Measurements from ENCODE around the gene ARL5B.

DNA sequence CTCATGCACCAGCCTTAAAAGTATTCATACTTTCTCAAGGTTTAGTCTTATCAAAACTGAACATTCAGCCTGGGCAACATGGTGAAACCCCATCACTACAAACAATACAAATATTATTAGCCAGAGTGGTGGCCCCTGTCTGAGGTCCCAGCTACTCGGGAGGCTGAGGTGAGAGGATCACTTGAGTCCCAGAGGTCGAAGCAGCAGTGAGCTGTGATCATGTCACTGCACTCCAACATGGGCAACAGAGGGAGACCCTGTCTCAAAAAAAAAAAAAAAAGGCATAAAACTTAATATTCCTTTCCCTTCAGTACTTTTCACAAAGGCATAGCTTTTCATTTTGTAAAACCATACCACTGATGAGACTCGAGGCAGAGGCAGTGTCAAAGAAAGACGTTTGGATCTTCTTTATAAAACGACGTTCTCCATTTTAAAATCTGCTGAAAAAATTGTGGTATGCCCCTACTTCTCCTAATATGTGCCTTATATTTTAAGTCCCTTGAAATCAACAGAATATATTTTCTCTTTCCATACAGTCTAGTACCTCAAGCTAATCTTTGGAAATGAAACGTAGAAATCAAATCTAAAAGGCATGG, 9.8 kb upstream of the ARL5B start:
- TF ChIP-seq, protein P1, sequence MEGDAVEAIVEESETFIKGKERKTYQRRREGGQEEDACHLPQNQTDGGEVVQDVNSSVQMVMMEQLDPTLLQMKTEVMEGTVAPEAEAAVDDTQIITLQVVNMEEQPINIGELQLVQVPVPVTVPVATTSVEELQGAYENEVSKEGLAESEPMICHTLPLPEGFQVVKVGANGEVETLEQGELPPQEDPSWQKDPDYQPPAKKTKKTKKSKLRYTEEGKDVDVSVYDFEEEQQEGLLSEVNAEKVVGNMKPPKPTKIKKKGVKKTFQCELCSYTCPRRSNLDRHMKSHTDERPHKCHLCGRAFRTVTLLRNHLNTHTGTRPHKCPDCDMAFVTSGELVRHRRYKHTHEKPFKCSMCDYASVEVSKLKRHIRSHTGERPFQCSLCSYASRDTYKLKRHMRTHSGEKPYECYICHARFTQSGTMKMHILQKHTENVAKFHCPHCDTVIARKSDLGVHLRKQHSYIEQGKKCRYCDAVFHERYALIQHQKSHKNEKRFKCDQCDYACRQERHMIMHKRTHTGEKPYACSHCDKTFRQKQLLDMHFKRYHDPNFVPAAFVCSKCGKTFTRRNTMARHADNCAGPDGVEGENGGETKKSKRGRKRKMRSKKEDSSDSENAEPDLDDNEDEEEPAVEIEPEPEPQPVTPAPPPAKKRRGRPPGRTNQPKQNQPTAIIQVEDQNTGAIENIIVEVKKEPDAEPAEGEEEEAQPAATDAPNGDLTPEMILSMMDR (tag by site-specific recombination; IDR thresholded peaks at IDR 0.05): no peak
- no peak for TF ChIP-seq ZNF324 (tag by site-specific recombination; IDR thresholded peaks at IDR 0.05)
- TF ChIP-seq ZNF157 (tag by site-specific recombination; IDR thresholded peaks at IDR 0.05): no peak
- TF ChIP-seq PBX3 (CRISPR knock-in tag; IDR thresholded peaks at IDR 0.05): no peak
- no peak for TF ChIP-seq YY1 (tag by site-specific recombination; IDR thresholded peaks at IDR 0.05)
- no peak for TF ChIP-seq ZNF76 (tag by site-specific recombination; IDR thresholded peaks at IDR 0.05; ENCODE audit: borderline replicate concordance, low read depth)
- TF ChIP-seq HOXC10 (CRISPR knock-in tag; IDR thresholded peaks at IDR 0.05): no peak
- TF ChIP-seq ZNF121 (tag by site-specific recombination; IDR thresholded peaks at IDR 0.05): no peak

Measured in HEK293 (cell line).